GM21825 (cell line): ENCODE data around the gene STAB2.
"Not testable (repeated sequence)": the region's sequence is repeated elsewhere in the genome, so short reads cannot be mapped to it uniquely, and the experiment has no call there.

Source experiments
- ATAC-seq: cut with Tn5 transposase; IDR thresholded peaks from one replicate; pipeline ENCODE4 v1.9.1; 2021; ENCODE audit warnings: mild to moderate bottlenecking, moderate library complexity; ENCODE audit not compliant: unreplicated experiment

Gene STAB2

GRCh38 chr12:103642240-103642864 lies 55.3 kb downstream of the STAB2 start:
- ATAC-seq, result no peak

DNA sequence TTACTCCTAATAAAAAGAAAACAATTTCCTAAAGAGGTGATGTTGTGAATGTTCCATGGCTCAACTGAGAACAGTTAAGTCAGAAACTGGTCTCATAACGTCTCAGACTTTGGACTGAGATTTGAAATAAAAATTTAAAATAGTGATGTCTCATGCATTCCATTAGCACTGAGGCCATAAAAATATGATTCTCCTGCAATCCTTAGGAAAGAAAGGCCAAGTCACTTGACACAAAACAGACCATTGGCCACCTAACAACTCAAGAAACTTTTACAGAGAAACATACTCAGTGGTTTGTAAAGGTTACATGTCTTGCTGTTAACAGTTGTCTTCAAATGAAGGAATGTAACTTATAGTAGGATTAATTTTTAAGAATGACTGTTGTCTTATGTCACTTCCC lies 58.1 kb downstream of the STAB2 start:
- ATAC-seq, result no peak

DNA sequence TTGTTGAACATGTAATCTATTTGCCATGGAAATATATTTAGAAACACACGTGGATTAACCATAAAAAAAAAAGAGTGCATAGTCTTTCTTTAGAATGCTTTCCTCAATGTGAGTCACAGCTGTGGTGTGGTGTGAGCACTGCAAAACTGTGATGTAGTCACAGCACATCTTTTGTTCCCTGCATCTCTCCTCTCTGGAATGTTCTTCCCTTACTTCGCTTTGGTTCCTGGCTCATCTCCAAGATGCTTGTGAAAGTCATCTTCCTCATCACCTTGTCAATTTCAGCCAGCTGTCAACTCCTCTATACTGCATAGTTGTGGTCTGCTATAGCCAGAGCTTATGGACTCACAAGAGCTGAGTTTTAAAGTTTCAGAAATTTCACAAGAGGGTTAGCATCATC lies 60.2 kb downstream of the STAB2 start:
- no peak for ATAC-seq

DNA sequence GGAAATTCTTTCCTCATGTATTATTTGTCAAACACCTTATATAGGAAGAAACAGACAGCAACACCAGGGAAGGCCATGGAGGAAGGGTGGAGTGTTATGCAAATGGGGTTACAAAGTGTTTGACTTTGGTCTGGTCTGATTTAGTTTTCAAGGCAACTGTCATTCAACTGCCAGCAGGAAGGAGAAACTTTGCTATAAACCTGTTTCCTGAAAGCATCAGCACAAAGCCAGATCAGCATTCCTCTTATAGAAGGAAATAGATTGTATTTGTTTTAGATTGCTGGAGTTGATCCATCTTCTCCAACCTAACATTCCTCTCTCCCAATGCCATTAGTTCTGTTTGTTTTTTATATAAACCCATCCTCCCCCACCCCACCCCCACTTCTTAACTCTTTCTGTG lies 65.7 kb downstream of the STAB2 start:
- ATAC-seq, result no peak

- ATAC-seq, result not testable (repeated sequence)
Measured at GRCh38 chr12:103653568-103654173, 66.6 kb downstream of the STAB2 start.

DNA sequence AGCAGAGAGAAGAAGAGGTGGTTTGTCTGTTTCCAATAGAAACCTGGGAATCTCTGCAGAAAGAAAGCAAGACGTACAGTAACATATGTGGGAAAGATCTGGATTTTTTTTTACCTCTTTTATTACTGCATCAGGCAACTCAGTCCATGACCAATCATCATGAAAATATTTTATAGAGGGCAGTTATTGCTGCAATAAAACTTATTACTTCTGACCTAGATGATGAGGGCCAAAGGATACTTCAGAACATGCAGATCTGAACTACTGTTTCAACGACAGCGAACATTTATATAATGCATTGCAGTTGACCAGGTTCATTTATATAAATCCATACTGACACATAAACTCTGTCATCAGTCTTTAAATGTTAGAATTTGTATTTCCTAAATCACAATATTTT lies 67.7 kb downstream of the STAB2 start:
- no peak for ATAC-seq

- ATAC-seq, result no peak
Measured at GRCh38 chr12:103656291-103656690, 69.2 kb downstream of the STAB2 start.

DNA sequence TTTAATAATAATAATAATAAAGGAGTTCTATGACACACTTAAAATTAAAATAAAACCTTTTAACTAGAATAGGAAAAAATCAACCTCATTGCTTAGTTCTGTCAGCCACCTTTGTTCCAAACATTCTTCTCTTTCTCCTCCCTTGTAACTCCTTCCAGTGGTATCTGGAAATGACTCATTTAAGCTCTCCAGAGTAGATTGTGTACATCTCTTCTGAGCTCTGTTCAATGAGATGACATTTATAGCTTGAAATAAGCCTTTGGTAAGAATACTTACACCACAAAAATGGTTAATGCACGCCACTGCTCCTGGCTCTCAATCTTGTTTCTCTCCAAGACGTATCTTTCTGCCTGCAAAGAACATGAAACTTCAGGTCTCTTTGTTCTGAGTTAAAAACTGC lies 70.3 kb downstream of the STAB2 start:
- no peak for ATAC-seq

- ATAC-seq, result no peak
Measured at GRCh38 chr12:103664626-103665025, 77.6 kb downstream of the STAB2 start.

DNA sequence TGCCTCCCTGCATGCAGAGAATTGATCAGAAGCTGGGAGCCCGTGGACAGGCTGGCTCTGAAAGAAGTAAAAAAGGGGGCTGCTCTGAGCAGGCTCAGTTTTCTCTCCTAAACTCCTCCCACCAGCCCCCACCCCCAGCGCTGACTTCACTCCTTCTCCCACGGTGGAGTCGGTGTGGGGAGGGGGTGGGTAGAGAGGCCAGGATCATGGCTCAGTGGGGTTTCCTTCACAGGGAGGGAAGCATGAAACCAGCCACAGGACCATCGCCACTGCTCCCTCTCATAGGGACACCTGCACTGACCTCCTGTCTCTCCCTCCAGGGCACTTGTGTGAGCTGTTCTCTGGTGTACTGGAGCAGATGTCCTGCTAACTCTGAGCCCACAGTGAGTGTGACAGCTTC lies 78.9 kb downstream of the STAB2 start:
- no peak for ATAC-seq

- no peak for ATAC-seq
Measured at GRCh38 chr12:103667125-103667524, 80.1 kb downstream of the STAB2 start.

- ATAC-seq, result no peak
Measured at GRCh38 chr12:103668520-103668919, 81.4 kb downstream of the STAB2 start.

- ATAC-seq, result no peak
Measured at GRCh38 chr12:103671367-103671766, 84.3 kb downstream of the STAB2 start.

DNA sequence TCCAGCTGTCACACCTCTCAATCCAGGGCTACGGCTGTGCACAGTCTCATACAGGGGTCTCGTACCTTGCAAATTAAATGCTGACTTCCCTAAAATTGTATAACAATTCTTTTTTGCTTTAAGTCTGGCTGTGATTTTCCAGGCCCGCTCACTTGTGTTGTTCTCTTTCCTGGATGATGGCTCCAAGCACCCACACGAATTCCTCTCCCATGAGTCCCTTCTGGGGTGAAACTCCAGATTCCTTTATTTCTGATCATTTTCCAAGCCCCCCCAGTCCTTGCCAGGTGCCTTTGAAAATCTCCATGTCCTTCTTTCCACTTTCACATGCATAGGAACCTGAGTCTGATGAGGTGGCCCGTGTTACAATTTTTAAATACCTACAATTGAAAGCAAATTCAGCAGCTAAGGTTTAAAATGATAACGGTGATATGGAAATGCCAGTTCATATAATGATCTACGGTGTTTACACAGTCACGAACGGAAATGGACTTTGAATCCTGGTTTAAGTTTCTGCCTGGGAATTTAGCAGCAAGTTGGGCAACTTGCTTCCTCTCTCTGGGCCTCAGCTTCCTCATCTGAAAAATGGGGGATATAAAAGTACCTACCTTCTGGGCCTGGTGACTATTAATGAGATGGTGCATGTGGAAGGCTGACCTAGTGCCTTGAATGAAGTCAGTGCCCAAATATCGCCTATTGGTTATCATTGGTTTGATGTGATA lies 85.5 kb downstream of the STAB2 start:
- no peak for ATAC-seq

DNA sequence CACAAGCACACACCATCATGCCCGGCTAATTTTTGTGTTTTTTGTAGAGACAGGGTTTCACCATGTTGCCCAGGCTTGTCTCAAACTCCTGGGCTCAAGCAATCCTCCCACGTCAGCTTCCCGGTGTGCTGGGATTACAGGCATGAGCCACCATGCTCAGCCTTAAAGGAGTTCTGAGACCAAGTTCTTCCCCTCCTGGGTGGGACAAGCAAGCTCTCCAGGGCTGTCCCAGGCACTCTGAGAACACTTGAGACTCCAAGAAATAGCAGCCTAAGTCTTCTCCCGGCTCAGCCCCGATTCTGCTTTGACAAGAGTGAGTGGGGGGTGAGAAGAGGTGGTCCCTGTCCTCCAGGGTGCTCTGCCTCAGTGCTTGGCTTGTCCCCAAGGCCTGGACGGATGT lies 86.4 kb downstream of the STAB2 start:
- ATAC-seq, result no peak

GRCh38 chr12:103673891-103674375 lies 86.9 kb downstream of the STAB2 start:
- ATAC-seq, result no peak

GRCh38 chr12:103676893-103677292 lies 89.8 kb downstream of the STAB2 start:
- no peak for ATAC-seq

- no peak for ATAC-seq
Measured at GRCh38 chr12:103677341-103677740, 90.3 kb downstream of the STAB2 start.

DNA sequence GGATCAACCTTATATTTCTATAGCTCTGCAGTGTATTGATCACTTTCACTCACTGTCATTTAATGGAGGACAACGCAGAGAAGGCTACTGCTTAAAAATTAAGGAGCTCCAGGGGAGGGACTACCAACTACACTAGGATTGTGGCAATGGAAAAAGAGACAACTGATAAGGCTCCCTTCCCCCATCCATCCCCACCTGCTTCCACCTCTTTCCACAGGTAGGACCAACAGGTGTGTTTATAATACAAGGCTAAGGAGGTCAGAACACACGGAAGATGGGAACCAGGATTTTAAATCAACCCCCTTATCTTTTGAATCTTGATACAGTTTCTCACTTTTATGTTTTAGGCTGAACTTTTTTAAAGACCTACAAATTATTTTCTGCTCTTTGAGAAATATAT lies 90.8 kb downstream of the STAB2 start:
- no peak for ATAC-seq

DNA sequence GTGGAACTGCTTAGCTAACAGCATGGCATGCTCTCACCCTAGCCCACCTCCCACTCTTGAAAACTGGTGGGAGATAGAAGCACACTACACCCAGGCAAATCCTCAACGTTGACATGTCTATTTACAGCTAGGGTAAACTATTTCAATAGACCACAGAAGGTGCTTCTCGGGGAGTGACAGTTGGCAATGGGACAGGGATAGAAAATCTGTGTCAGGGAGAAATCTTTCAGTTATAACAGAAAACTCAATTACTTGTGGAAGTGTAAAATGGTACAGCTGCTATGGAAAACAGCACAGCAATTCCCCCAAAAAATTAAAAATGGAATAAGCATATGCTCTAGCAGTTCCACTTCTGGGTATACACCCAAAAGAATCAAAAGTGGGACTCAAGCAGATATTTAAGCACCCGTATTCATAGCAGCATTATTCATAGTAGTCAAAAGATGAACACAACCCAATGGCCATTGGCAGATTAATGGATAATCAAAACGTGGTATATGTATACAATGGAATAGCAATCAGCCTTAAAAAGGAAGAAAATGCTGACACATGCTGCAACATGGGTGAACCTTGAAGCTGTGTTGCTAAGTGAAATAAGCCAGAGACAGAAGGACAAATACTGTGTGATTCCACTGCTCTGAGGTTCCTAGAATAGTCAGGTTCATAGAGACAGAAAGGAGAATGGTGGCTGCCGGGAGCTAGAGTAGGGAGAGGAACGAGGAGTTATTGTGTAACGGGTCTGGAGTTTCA lies 92.5 kb downstream of the STAB2 start:
- no peak for ATAC-seq

- ATAC-seq, result no peak
Measured at GRCh38 chr12:103680591-103681141, 93.6 kb downstream of the STAB2 start.
